Small intestine (tissue), 7 donors: ENCODE measurements around the gene TMEM151A. TPM values are rescaled to one million over a fixed set of nuclear protein-coding genes. Genes with fewer than 3 reads are reported as not detected.
A peak's percentile ranks its signal among the peaks of the same experiment; 100 is the strongest.
"Not testable (repeated sequence)": the region's sequence is repeated elsewhere in the genome, so short reads cannot be mapped to it uniquely, and the experiment has no call there.

Experiments used
- DNase-seq, 2 donors: peaks; one replicate each; pipeline versions ENCODE4 v3.0.0 to v3.0.0-alpha.2; 2013
- FAIRE-seq: peaks from 2 replicates; lab custom pipeline; 2012; peaks lifted over from hg19 to GRCh38; lab: Jason Lieb, UNC
- H3K27ac ChIP-seq, 3 donors: one replicate each; pipeline ENCODE4 v1.5.1; 2013; ENCODE audit warnings: low read length in 2 of 3, mild to moderate bottlenecking in 2 of 3, control low read depth in 1 of 3, inconsistent platforms in 1 of 3, low read depth in 1 of 3, moderate library complexity in 1 of 3
- H3K27me3 ChIP-seq, 3 donors: one replicate each; pipeline ENCODE4 v1.6.1; 2013; ENCODE audit warnings: low read length in 3 of 3, inconsistent platforms in 1 of 3; ENCODE audit not compliant: control insufficient read depth in 3 of 3, insufficient read depth in 3 of 3
- H3K36me3 ChIP-seq, 3 donors: one replicate each; pipeline ENCODE4 v1.6.1; 2013; ENCODE audit warnings: low read length in 3 of 3, inconsistent platforms in 1 of 3, low read depth in 1 of 3, mild to moderate bottlenecking in 1 of 3, moderate library complexity in 1 of 3; ENCODE audit not compliant: control insufficient read depth in 3 of 3, insufficient read depth in 2 of 3
- H3K4me1 ChIP-seq, 3 donors: one replicate each; pipeline ENCODE4 v1.6.1; 2013; ENCODE audit warnings: low read length in 2 of 3, inconsistent platforms in 1 of 3, low read depth in 1 of 3, mild to moderate bottlenecking in 1 of 3, moderate library complexity in 1 of 3; ENCODE audit not compliant: control insufficient read depth in 3 of 3, insufficient read depth in 2 of 3
- H3K4me3 ChIP-seq, 3 donors: one replicate each; pipeline ENCODE4 v1.5.1; 2013; ENCODE audit warnings: low read length in 3 of 3, control low read depth in 1 of 3, inconsistent platforms in 1 of 3, low read depth in 1 of 3, mild to moderate bottlenecking in 1 of 3, moderate library complexity in 1 of 3
- H3K9me3 ChIP-seq, 2 donors: one replicate each; pipeline ENCODE4 v1.6.1; 2013; ENCODE audit warnings: low read depth in 1 of 2, low read length in 1 of 2; ENCODE audit not compliant: control insufficient read depth in 2 of 2, insufficient read depth in 1 of 2
- WGBS, 3 donors: extraction: QIAGEN DNeasy Blood & Tissue Kit; methylation state at CpG; one replicate each; pipeline ENCODE4 v1.1.7; 2013; 5-methylcytosine and 5-hydroxymethylcytosine counted together
- polyA plus RNA-seq, 4 donors: library from polyadenylated mRNA; stranded (reverse) in 3 of 4; unstranded in 1 of 4; fragments of 200-250 nt in 3 of 4; fragments of 120-200 nt in 1 of 4; gene quantifications; one replicate each; pipeline versions ENCODE4 v1.2.1 to v1.2.3, GENCODE V29; 2013
- donor health status: healthy with polysubstance abuse.
- donor health status: control.
- donor health status: control.
- donor health status: Bipolar disorder and iron deficiency.
- donor health status: healthy.

The TMEM151A gene
- polyA plus RNA-seq, 4 donors = 0.44 to 0.91 (median 0.54) TPM; not detected in 1

- H3K27ac ChIP-seq = peak overlapping the region in 2 of 3 donors; percentile 19 to 53
- peaks cover 2 to 42% (median 3%) of the 10 kb centered on the region in 3 donors for H3K4me1 ChIP-seq
- FAIRE-seq (no peak), DNase-seq (no peak)
- WGBS, 3 donors = 79 to 86% (median 81%) methylated on average over 13 to 14 of the region's 14 CpGs
- H3K4me3 ChIP-seq = peak overlapping the region in 1 of 3 donors; percentile 50
- H3K9me3 ChIP-seq = peaks cover 0 to 3% of the 10 kb centered on the region in 2 donors
- peaks cover 0 to 4% (median 0%) of the 10 kb centered on the region in 3 donors for H3K36me3 ChIP-seq
- no peaks in the 10 kb centered on the region for H3K27me3 ChIP-seq
These were observed 23.8 kb downstream of the TMEM151A start for GRCh38 chr11:66315498-66315885.

- Histone ChIP-seq H3K4me1 (peaks cover 2 to 42% (median 3%) of the 10 kb centered on the region in 3 donors), H3K27me3 (no peaks in the 10 kb centered on the region), H3K36me3 (peaks cover 0 to 4% (median 0%) of the 10 kb centered on the region in 3 donors), H3K4me3 (peak overlapping the region; percentile 19 to 50 (median 47)), H3K9me3 (peaks cover 0 to 3% of the 10 kb centered on the region in 2 donors), H3K27ac (peak overlapping the region; percentile 38 to 53 (median 43))
- FAIRE-seq = no peak
- 69 to 71% (median 70%) methylated on average over 43 to 52 of the region's 52 CpGs for WGBS, 3 donors
- DNase-seq = no peak
These were observed 24.5 kb downstream of the TMEM151A start for GRCh38 chr11:66315921-66316811.

- peak within 1 kb of the TSS; percentile 19 to 50 (median 47) for H3K4me3 ChIP-seq
- peak within 1 kb of the TSS; percentile 38 to 90 (median 67) for H3K27ac ChIP-seq
- H3K27me3 ChIP-seq = no peaks in the 10 kb centered on the region
- H3K4me1 ChIP-seq = peaks cover 2 to 41% (median 3%) of the 10 kb centered on the region in 3 donors
- H3K9me3 ChIP-seq = peaks cover 0 to 3% of the 10 kb centered on the region in 2 donors
- no peak for FAIRE-seq
- peaks cover 0 to 4% (median 0%) of the 10 kb centered on the region in 3 donors for H3K36me3 ChIP-seq
- peak in 1 of 2 donors; percentile 48 for DNase-seq
- 32 to 74% (median 41%) methylated on average over 21 to 29 of the region's 29 CpGs for WGBS, 3 donors
These were observed 25.2 kb downstream of the TMEM151A start, which contains the start of gene CD248 for GRCh38 chr11:66316849-66317251. Gene CD248 (minus strand): TSS chr11:66317044. CDS start chr11:66317027, 17 bp downstream.

GRCh38 chr11:66317322-66317722 is 25.6 kb downstream of the TMEM151A start:
- Histone ChIP-seq H3K4me3 (peak overlapping the region in 1 of 3 donors; percentile 5), H3K4me1 (peaks cover 2 to 37% (median 3%) of the 10 kb centered on the region in 3 donors), H3K36me3 (peaks cover 0 to 4% (median 0%) of the 10 kb centered on the region in 3 donors), H3K9me3 (peaks cover 0 to 3% of the 10 kb centered on the region in 2 donors), H3K27me3 (no peaks in the 10 kb centered on the region), H3K27ac (peak overlapping the region; percentile 38 to 90 (median 67))
- WGBS, 3 donors = 30 to 73% (median 43%) methylated on average over 11 to 14 of the region's 14 CpGs
- FAIRE-seq (no peak), DNase-seq (peak in 1 of 2 donors; percentile 32)

- H3K4me3 ChIP-seq = no peak overlapping the region
- DNase-seq (peak; percentile 49 to 69), FAIRE-seq (no peak)
- H3K27ac ChIP-seq = peak overlapping the region; percentile 38 to 90 (median 67)
- H3K27me3 ChIP-seq = no peaks in the 10 kb centered on the region
- peaks cover 0 to 3% of the 10 kb centered on the region in 2 donors for H3K9me3 ChIP-seq
- 34 to 61% (median 40%) methylated on average over 16 of the region's 16 CpGs for WGBS, 3 donors
- H3K36me3 ChIP-seq = peaks cover 0 to 4% (median 0%) of the 10 kb centered on the region in 3 donors
- peaks cover 2 to 33% (median 3%) of the 10 kb centered on the region in 3 donors for H3K4me1 ChIP-seq
These were observed 26.3 kb downstream of the TMEM151A start for GRCh38 chr11:66317723-66318599.

GRCh38 chr11:66318600-66318970 is 26.9 kb downstream of the TMEM151A start:
- Histone ChIP-seq H3K4me3 (no peak overlapping the region), H3K27me3 (no peaks in the 10 kb centered on the region), H3K27ac (peak overlapping the region; percentile 34 to 90 (median 67)), H3K4me1 (peaks cover 0 to 27% (median 3%) of the 10 kb centered on the region in 3 donors), H3K36me3 (peaks cover 0 to 4% (median 0%) of the 10 kb centered on the region in 3 donors), H3K9me3 (peaks cover 0 to 3% of the 10 kb centered on the region in 2 donors)
- FAIRE-seq (no peak), DNase-seq (no peak)
- WGBS, 3 donors = 75 to 84% (median 83%) methylated on average over 3 of the region's 3 CpGs

- H3K27me3 ChIP-seq, H3K9me3 ChIP-seq, H3K27ac ChIP-seq, DNase-seq, H3K4me3 ChIP-seq, FAIRE-seq, H3K36me3 ChIP-seq: not testable (repeated sequence)
- peaks cover 0 to 20% (median 3%) of the 10 kb centered on the region in 3 donors for H3K4me1 ChIP-seq
- 69 to 96% (median 95%) methylated on average over 1 to 2 of the region's 2 CpGs for WGBS, 3 donors
These were observed 28.6 kb downstream of the TMEM151A start for GRCh38 chr11:66320289-66320688.
